Caco-2 (cell line): ENCODE results near the gene TLCD3B. TPM values are rescaled to one million over a fixed set of nuclear protein-coding genes. Genes with fewer than 3 reads are reported as not detected.

Source experiments
- BruUV-seq: library from RNA; stranded (reverse); fragments of 400-500 nt; replicated peaks from 2 replicates; lab custom pipeline; 2021; lab: Mats Ljungman, UMichigan
- CTCF ChIA-PET: fragments of 300-600 bp; sonication (Branson Sonifier 250); formaldehyde crosslinking; loops from one replicate; lab custom pipeline; 2022; ENCODE audit warnings: antibody characterized with exemption; lab: Charles Lee
- POLR2A ChIA-PET: fragments of 300-600 bp; sonication (Branson Sonifier 250); formaldehyde crosslinking; loops from one replicate; lab custom pipeline; 2022; ENCODE audit warnings: antibody characterized with exemption; lab: Charles Lee
- DNase-seq, 2 experiments: peaks; one replicate each; pipeline versions ENCODE4 v3.0.0 to v3.0.0-alpha.2; 2020 to 2022
- H3K27me3 ChIP-seq: replicated peaks from 2 replicates; pipeline ENCODE4 v1.6.0; 2011; ENCODE audit warnings: low read length; ENCODE audit not compliant: control insufficient read depth, insufficient read depth
- H3K36me3 ChIP-seq: 2 replicates; pipeline ENCODE4 v1.5.1; 2011; ENCODE audit warnings: low read length; ENCODE audit not compliant: control insufficient read depth, insufficient read depth
- H3K4me1 ChIP-seq: fragments of 250-450 bp; sonication (Bioruptor Pico); 2 replicates; pipeline ENCODE4 v1.5.1; 2020; ENCODE audit warnings: mild to moderate bottlenecking
- H3K4me3 ChIP-seq: 2 replicates; pipeline ENCODE4 v1.5.1; 2011; ENCODE audit warnings: low read depth, mild to moderate bottlenecking, control low read depth, low read length
- H3K9me3 ChIP-seq: fragments of 250-450 bp; sonication (Bioruptor Pico); 2 replicates; pipeline ENCODE4 v1.5.1; 2020; ENCODE audit warnings: mild to moderate bottlenecking, moderate library complexity
- H3K27ac Mint-ChIP-seq: one replicate; pipeline ENCODE4 v1.8.0; 2022; ENCODE audit warnings: mixed read lengths; ENCODE audit not compliant: unreplicated experiment
- H3K27me3 Mint-ChIP-seq: one replicate; pipeline ENCODE4 v1.8.0; 2022; ENCODE audit warnings: mixed read lengths; ENCODE audit not compliant: insufficient read depth, unreplicated experiment
- H3K36me3 Mint-ChIP-seq: one replicate; pipeline ENCODE4 v1.8.0; 2022; ENCODE audit warnings: mild to moderate bottlenecking, mixed read lengths; ENCODE audit not compliant: insufficient read depth, unreplicated experiment
- H3K4me1 Mint-ChIP-seq: one replicate; pipeline ENCODE4 v1.8.0; 2022; ENCODE audit warnings: low read depth, mixed read lengths; ENCODE audit not compliant: unreplicated experiment
- H3K4me3 Mint-ChIP-seq: one replicate; pipeline ENCODE4 v1.8.0; 2022; ENCODE audit warnings: mild to moderate bottlenecking, moderate library complexity, mixed read lengths; ENCODE audit not compliant: unreplicated experiment
- H3K9me3 Mint-ChIP-seq: one replicate; pipeline ENCODE4 v1.8.0; 2022; ENCODE audit warnings: mixed read lengths; ENCODE audit not compliant: unreplicated experiment
- CTCF ChIP-seq, 2 experiments: fragments of 200-600 bp in 1 of 2; IDR thresholded peaks; 1 replicate in 1 of 2; 2 replicates in 1 of 2; pipeline versions ENCODE4 v1.5.1 to v1.8.0; 2011 to 2022; ENCODE audit warnings: antibody characterized with exemption in 1 of 2, control low read depth in 1 of 2, inconsistent platforms in 1 of 2, low read depth in 1 of 2, low read length in 1 of 2, mild to moderate bottlenecking in 1 of 2, moderate library complexity in 1 of 2; ENCODE audit not compliant: insufficient read depth in 1 of 2, severe bottlenecking in 1 of 2, unreplicated experiment in 1 of 2
- intact Hi-C: fragments of 100-400 bp; cut with micrococcal nuclease; formaldehyde crosslinking; loops from one replicate; pipeline ENCODE4 v1.10.0; 2022; ENCODE audit not compliant: unreplicated experiment
- total RNA-seq: library from RNA; stranded (reverse); gene quantifications from 2 replicates; pipeline ENCODE4 v1.2.3, GENCODE V29; 2022

Gene TLCD3B
- total RNA-seq, 1 experiment from 2014 or later, result 0.48 TPM

GRCh38 chr16:29984137-29984763 lies 46.8 kb downstream of the TLCD3B start:
- H3K9me3 ChIP-seq, result no peaks in the 10 kb centered on the region
- DNase-seq, result no peak
- TF ChIP-seq CTCF (IDR thresholded peaks at IDR 0.05; ENCODE audit: insufficient read depth in 1 of 2, low read depth in 1 of 2, low read length in 1 of 2, severe bottlenecking in 1 of 2, unreplicated experiment in 1 of 2), result no peak
- H3K27me3 Mint-ChIP-seq, result no peaks in the 10 kb centered on the region
- H3K4me3 Mint-ChIP-seq, result no peak overlapping the region
- intact Hi-C loops, result no loop called here
- no peak overlapping the region for H3K4me3 ChIP-seq
- no peaks in the 10 kb centered on the region for H3K27me3 ChIP-seq
- H3K36me3 Mint-ChIP-seq, result peaks cover 75% of the 10 kb centered on the region
- BruUV-seq, result no TSS peak
- H3K4me1 Mint-ChIP-seq, result peaks cover 4% of the 10 kb centered on the region
- H3K27ac Mint-ChIP-seq, result no peak overlapping the region
- no peaks in the 10 kb centered on the region for H3K9me3 Mint-ChIP-seq
- H3K36me3 ChIP-seq, result peaks cover 4% of the 10 kb centered on the region
- ChIA-PET POLR2A (no interaction called here), CTCF (no interaction called here)
- H3K4me1 ChIP-seq, result no peaks in the 10 kb centered on the region

- CTCF ChIA-PET, result no interaction called here
- POLR2A ChIA-PET, result no interaction called here
- Histone ChIP-seq H3K36me3 (peaks cover 7% of the 10 kb centered on the region), H3K9me3 (no peaks in the 10 kb centered on the region), H3K4me3 (no peak overlapping the region), H3K4me1 (no peaks in the 10 kb centered on the region), H3K27me3 (no peaks in the 10 kb centered on the region)
- Mint-ChIP-seq H3K9me3 (no peaks in the 10 kb centered on the region), H3K27ac (no peak overlapping the region), H3K36me3 (peaks cover 75% of the 10 kb centered on the region), H3K27me3 (no peaks in the 10 kb centered on the region), H3K4me1 (no peaks in the 10 kb centered on the region), H3K4me3 (no peak overlapping the region)
- no peak for TF ChIP-seq CTCF (IDR thresholded peaks at IDR 0.05; ENCODE audit: insufficient read depth in 1 of 2, low read depth in 1 of 2, low read length in 1 of 2, severe bottlenecking in 1 of 2, unreplicated experiment in 1 of 2)
- no TSS peak for BruUV-seq
- DNase-seq, result no peak
- intact Hi-C loops, result no loop called here
Measured at GRCh38 chr16:29983420-29984136, 47.5 kb downstream of the TLCD3B start.

- intact Hi-C loops, result no loop called here
- Mint-ChIP-seq H3K27ac (no peak overlapping the region), H3K36me3 (peaks cover 67% of the 10 kb centered on the region), H3K27me3 (no peaks in the 10 kb centered on the region), H3K9me3 (no peaks in the 10 kb centered on the region), H3K4me1 (no peaks in the 10 kb centered on the region), H3K4me3 (no peak overlapping the region)
- H3K4me1 ChIP-seq, result no peaks in the 10 kb centered on the region
- H3K4me3 ChIP-seq, result no peak overlapping the region
- no peaks in the 10 kb centered on the region for H3K27me3 ChIP-seq
- no peak for TF ChIP-seq CTCF (IDR thresholded peaks at IDR 0.05; ENCODE audit: insufficient read depth in 1 of 2, low read depth in 1 of 2, low read length in 1 of 2, severe bottlenecking in 1 of 2, unreplicated experiment in 1 of 2)
- CTCF ChIA-PET, result no interaction called here
- POLR2A ChIA-PET, result no interaction called here
- H3K36me3 ChIP-seq, result peaks cover 10% of the 10 kb centered on the region
- no peak for DNase-seq
- BruUV-seq, result no TSS peak
- H3K9me3 ChIP-seq, result no peaks in the 10 kb centered on the region
Measured at GRCh38 chr16:29982560-29983419, 48.3 kb downstream of the TLCD3B start.
